Measurements from ENCODE around the gene RHBDD2. TPM values are rescaled to one million over a fixed set of nuclear protein-coding genes. Genes with fewer than 3 reads are reported as not detected.
A peak's percentile ranks its signal among the peaks of the same experiment; 100 is the strongest.
"Not testable (repeated sequence)": the region's sequence is repeated elsewhere in the genome, so short reads cannot be mapped to it uniquely, and the experiment has no call there.

The RHBDD2 gene
- total RNA-seq, 1 experiment from 2014 or later = 92.7 TPM

DNA sequence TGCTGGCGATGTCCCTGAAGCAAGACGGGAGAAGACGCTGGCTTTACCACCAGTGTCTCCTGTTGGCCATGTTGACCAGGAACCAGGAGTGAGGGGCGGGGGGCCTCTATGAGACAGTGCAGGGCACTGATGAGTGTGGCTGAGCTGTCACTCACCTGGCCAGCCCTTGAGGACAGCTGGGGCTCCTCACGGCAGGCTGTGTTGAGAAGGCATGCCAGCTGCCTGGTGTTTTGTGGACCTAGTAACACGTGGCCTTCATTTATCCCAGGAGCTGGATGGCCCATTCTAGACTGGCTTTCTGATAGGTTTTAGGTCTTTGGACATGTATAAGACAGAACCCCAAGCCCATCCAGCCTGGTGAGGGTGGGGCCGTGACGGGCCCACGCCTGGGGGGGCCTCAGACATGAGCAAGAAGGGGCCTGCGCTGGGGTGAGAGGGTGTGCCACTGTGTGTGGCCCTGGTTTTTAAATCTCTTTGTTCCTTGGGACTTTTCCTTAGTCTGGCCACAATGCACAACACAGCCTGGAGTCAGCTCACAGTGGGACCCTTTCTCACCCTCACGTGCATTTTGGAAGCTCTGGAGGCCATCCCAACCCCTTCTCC, 10.5 kb downstream of the RHBDD2 start:
- no peak for DNase-seq (ENCODE audit: low read depth)

DNA sequence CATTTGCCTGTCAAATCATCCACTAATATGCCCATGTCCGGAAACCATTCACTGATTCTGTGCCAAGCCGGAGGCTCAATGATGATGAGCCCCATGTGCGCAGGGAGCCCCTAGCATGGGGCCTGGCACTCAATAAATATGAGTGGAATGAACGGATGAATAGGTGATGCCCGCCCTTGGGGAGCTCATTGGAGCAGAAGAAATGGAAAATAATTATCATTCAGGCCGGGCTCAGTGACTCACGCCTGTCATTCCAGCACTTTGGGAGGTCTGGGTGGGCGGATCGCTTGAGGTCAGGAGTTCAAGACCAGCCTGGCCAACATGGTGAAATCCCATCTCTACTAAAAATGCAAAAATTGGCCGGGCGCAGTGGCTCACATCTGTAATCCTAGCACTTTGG, 11.0 kb downstream of the RHBDD2 start:
- DNase-seq (ENCODE audit: low read depth) = peak; percentile 92

- DNase-seq (ENCODE audit: low read depth) = not testable (repeated sequence)
Observed at GRCh38 chr7:75891237-75891636, 12.4 kb downstream of the RHBDD2 start.

- DNase-seq (ENCODE audit: low read depth) = no peak
Observed at GRCh38 chr7:75891815-75892411, 13.1 kb downstream of the RHBDD2 start.

DNA sequence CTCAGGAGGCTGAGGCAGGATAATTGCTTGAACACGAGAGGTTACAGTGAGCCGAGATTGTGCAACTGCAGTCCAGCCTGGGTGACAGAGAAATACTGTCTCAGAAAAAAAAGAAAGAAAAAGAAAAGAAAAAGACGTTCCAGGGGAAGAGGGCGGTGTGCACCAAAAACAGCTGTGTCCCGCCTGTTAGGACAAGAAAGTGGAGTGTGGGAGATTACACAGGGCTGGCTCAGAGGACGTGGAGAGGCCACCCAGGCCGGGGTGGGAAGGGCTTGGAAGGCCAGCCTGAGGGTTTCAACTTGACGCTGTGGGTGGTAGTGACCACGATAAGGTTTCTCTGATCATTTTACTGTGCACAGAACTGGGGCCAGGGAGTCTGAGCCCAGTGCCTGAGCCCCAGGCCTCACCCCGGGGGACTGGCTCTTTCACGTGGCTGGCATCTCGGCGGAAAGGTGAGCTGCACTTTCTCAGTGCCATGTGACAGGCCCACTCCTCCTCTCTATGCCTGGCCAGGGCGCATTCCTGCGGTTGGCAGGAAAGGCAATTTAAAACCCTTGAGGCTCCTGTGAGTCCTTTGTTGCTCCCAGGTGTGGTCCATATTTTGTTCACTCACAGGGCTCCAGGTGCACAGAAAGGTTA, 13.9 kb downstream of the RHBDD2 start:
- peak; percentile 73 for DNase-seq (ENCODE audit: low read depth)

DNA sequence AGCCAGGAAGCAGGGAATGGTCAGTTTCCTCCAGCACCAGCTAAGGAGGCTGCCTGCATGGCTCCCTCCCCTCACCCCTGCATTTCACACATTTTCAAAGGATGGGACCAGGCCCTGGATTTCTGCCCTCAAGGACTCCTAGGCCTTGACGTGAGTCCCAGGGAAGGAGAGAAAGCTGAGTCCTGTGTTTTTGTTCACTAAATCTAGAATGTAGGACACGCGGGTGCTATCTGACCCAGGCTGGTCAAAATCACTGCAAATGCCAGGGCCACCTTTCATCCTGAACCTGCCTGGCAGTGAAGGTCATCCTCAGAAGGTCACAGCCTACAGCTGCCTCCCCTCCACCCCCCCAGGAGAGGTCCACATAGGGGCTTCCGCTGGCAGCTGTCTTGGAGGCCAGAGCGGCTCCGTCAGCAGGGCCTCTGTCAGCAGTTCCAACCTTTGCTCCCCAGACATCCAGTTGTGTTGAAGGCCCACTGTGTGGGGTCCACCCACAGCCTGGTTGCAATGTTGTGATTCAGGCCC, 18.0 kb downstream of the RHBDD2 start:
- no peak for DNase-seq (ENCODE audit: low read depth)

- DNase-seq (ENCODE audit: low read depth) = no peak
Observed at GRCh38 chr7:75900617-75901315, 21.9 kb downstream of the RHBDD2 start.

GRCh38 chr7:75905785-75906604, 27.2 kb downstream of the RHBDD2 start:
- DNase-seq (ENCODE audit: low read depth) = peak; percentile 73

- DNase-seq (ENCODE audit: low read depth) = no peak
Observed at GRCh38 chr7:75906991-75907667, 28.3 kb downstream of the RHBDD2 start.

DNA sequence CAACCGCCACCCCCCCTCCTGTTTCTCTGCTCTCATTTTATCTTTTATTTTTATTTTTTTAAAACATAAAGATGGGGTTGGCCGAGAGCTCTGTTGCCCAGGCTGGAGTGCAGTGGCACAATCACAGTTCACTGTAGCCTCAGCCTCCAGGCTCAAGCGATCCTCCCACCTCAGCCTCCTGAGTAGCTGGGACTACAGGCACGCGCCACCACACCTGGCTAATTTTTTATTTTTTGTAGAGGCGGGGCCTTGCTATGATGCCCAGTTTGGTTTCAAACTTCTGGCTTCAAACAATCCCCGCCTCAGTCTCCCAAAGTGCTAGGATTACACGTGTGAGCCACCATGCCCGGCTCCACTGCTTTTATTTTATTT, 28.8 kb downstream of the RHBDD2 start:
- DNase-seq (ENCODE audit: low read depth) = not testable (repeated sequence)

DNA sequence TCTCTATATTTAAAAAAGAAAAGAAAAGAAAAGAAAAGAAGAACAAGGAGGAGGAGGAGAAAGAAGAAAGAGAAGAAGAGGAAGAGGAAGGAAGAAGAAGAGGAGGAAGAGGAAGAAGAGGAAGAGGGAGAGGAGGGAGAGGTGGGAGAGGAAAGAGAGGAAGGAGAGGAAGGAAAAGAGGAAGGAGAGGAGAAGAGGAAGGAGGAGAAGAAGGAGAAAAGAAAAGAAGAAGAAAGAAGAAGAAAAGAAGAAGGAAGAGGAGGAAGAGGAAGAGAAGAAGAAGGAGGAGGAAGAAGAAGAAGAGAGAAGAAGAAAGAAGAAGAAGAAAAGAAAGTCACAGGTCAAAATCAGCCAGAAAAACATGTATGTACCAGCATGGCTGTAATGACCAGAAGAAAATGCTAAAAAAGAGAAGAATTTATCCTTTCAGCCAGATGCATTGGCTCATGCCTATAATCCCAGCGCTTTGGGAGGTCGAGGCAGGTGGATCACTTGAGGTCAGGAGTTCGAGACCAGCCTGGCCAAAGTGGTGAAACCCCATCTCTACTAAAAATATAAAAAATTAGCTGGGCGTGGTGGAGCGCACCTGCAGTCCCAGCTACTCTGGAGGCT, 30.8 kb downstream of the RHBDD2 start:
- DNase-seq (ENCODE audit: low read depth) = no peak

GRCh38 chr7:75911186-75911585, 32.4 kb downstream of the RHBDD2 start:
- not testable (repeated sequence) for DNase-seq (ENCODE audit: low read depth)

GRCh38 chr7:75913437-75913836, 34.6 kb downstream of the RHBDD2 start:
- no peak for DNase-seq (ENCODE audit: low read depth)

GRCh38 chr7:75914169-75914654, 35.4 kb downstream of the RHBDD2 start:
- DNase-seq (ENCODE audit: low read depth) = no peak

- DNase-seq (ENCODE audit: low read depth) = peak; percentile 90
Observed at GRCh38 chr7:75914655-75915415, 36.0 kb downstream of the RHBDD2 start, which contains the start of gene POR. Gene POR, plus strand, starts transcription at chr7:75915155. Its CDS starts 38,847 bp downstream, at chr7:75954002.

- peak; percentile 39 for DNase-seq (ENCODE audit: low read depth)
Observed at GRCh38 chr7:75915416-75916156, 36.8 kb downstream of the RHBDD2 start.

DNA sequence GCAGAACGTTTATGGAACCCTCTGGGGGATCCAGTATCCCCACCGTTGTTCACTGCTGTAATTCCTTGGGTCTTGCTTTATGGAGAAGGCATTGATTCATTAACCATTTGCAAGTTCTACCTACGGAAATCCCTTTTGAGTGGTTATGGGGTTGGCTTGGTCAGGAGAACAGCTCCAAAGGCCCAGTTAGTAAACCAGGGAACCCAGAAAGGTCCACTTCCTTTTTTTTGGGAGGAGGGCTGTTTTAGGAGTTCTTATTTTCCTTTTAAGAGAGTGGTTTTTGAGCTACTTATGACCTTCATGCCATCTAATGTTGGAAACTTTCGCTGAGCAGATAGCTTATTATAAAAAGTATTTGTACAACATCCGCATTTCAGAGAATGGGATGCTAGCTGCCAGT, 37.4 kb downstream of the RHBDD2 start:
- DNase-seq (ENCODE audit: low read depth) = no peak

DNA sequence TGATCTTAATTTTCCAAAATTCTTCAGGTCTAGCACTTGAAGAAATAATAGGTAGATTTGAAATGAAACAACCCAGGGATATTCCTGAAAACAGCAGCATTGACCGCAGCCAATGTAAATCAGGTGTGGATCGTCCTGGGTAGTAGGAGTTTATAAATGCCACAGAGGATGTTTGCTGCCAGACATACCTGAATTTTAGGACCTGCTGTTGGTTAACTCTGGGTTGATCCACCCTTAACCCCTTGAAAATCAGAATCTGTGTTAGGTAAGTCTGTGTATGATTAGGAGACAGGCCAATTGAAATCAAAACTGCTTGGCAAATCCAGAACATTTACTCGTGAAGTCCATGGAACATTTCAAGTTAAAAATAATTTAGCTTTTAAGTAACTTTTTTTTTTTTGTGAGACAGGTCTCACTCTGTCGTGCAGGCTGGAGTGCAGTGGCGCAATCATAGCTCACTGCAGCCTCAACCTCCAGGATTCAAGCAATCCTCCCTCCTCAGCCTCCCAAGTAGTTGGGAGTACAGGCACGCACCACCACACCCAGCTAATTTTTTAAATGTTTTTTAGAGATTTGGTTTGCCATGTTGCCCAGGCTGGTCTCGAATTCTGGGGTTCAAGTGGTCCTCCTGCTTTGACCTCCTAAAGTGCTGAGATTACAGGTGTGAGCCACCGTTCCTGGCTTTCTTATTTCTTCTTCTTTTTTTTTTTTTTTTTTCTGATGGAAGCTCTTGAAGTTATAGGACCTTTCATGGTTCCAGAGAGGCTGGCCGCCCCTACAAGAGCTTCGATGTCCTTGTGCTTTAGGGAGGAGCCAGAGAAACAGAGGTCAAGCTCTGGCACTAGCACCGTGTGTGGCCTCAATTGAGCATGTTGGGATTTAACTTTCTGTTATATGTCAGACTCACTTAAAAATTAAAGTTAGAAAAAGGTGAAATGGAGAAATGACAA, 38.1 kb downstream of the RHBDD2 start:
- DNase-seq (ENCODE audit: low read depth) = no peak
